Pulmonary artery endothelial cell (primary cell): ENCODE results near the gene DBF4B. TPM values are rescaled to one million over a fixed set of nuclear protein-coding genes. Genes with fewer than 3 reads are reported as not detected.

ENCODE experiments used
- DNase-seq: peaks from one replicate; pipeline ENCODE4 v3.0.0-alpha.2; 2011; ENCODE audit warnings: low read depth, low spot score
- total RNA-seq: library from RNA; depleted of rRNA; stranded (reverse); fragments of >200 nt; gene quantifications from 2 replicates; pipeline ENCODE4 v1.2.3, GENCODE V29; 2014

The DBF4B gene
- total RNA-seq, 1 donor from 2014 or later, result 4.6 TPM

- DNase-seq, result no peak
These were observed 68.3 kb downstream of the DBF4B start for GRCh38 chr17:44776628-44777393.

- DNase-seq, result no peak
These were observed 69.2 kb downstream of the DBF4B start for GRCh38 chr17:44777394-44778348.

GRCh38 chr17:44778656-44779210 lies 70.3 kb downstream of the DBF4B start:
- no peak for DNase-seq

GRCh38 chr17:44779211-44780025 lies 71.0 kb downstream of the DBF4B start:
- DNase-seq, result peak; percentile 24

- DNase-seq, result no peak
These were observed 71.7 kb downstream of the DBF4B start for GRCh38 chr17:44780161-44780560.

GRCh38 chr17:44780845-44781480 lies 72.5 kb downstream of the DBF4B start:
- DNase-seq, result no peak

DNA sequence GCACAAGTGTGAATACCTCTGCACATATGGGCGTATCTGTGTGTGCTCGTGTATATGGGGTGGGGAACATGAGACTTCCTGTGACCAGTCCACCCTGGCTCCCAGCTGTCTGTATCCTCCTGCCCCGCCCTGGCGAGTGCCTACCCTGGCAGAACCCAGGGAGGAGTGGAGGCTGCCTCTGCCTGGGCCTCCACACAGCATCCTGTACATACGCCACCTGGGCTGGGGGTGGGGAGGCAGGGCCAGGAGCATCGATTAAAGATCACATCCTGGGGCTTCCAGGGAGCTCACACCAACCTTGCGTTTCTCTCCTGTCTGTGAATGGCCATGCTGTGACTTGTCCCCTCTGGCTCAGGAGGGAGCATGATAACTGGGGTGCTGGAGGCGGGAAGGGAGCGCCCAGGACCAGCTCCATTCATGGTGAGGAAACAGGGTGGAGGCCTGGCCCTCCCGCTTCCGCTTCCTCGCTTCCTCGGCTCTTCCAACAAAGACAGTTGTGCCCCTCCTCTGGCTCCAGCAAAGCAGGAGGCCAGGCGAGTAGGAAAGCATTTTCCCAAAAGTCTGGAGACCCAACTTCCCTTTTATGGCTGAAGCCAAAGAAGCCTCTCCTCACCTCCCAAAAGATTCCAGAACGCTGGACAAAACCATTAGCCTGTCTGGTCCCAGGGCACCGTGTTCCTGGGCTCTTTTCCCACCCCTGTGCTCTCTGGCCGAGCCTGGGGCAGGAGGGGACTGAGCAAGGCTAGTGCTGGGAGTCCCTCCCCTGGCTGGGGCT lies 73.3 kb downstream of the DBF4B start:
- no peak for DNase-seq

DNA sequence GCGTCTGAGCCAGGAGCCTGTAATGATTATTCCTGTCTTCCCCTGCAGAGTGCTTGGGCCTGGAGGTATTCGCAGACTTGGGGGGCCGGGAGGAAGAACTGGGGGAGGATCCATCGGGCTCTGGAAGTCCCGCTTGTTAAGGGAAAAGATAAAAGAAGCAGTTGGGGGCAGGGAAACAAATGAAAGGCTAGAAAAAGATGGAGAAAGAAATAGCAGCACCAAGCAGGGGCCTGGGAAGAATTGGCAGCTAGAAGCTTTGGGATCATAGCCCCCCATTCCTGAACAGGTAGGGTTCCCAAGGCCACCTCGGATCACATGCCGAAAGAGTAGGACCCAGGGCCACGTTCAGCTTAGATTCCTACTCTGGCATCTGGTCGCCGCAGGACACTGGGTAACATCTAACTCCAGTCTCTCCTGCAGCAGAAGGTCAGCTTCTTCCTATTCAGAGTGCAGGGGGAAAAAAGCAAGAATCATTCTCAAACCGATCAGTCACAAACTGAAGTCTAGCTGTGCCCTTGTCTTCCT lies 73.9 kb downstream of the DBF4B start:
- DNase-seq, result no peak

- no peak for DNase-seq
These were observed 77.5 kb downstream of the DBF4B start for GRCh38 chr17:44785921-44786320.

GRCh38 chr17:44786551-44787081 lies 78.2 kb downstream of the DBF4B start:
- DNase-seq, result no peak

GRCh38 chr17:44787271-44787940 lies 78.9 kb downstream of the DBF4B start:
- DNase-seq, result no peak

GRCh38 chr17:44788139-44788538 lies 79.7 kb downstream of the DBF4B start:
- DNase-seq, result no peak

GRCh38 chr17:44792276-44792675 lies 83.8 kb downstream of the DBF4B start:
- DNase-seq, result no peak

GRCh38 chr17:44793885-44794842 lies 85.7 kb downstream of the DBF4B start:
- no peak for DNase-seq

- peak; percentile 64 for DNase-seq
These were observed 86.5 kb downstream of the DBF4B start for GRCh38 chr17:44794851-44795413.

- no peak for DNase-seq
These were observed 87.0 kb downstream of the DBF4B start for GRCh38 chr17:44795421-44795820.

- DNase-seq, result no peak
These were observed 87.5 kb downstream of the DBF4B start for GRCh38 chr17:44795928-44796327.
